HG03108 (cell line): Measurements from ENCODE around the gene VMO1.
A peak's percentile ranks its signal among the peaks of the same experiment; 100 is the strongest.

Experiments
- ATAC-seq: cut with Tn5 transposase; IDR thresholded peaks from one replicate; pipeline ENCODE4 v1.9.1; 2021; ENCODE audit warnings: moderate library complexity; ENCODE audit not compliant: unreplicated experiment

Gene VMO1

DNA sequence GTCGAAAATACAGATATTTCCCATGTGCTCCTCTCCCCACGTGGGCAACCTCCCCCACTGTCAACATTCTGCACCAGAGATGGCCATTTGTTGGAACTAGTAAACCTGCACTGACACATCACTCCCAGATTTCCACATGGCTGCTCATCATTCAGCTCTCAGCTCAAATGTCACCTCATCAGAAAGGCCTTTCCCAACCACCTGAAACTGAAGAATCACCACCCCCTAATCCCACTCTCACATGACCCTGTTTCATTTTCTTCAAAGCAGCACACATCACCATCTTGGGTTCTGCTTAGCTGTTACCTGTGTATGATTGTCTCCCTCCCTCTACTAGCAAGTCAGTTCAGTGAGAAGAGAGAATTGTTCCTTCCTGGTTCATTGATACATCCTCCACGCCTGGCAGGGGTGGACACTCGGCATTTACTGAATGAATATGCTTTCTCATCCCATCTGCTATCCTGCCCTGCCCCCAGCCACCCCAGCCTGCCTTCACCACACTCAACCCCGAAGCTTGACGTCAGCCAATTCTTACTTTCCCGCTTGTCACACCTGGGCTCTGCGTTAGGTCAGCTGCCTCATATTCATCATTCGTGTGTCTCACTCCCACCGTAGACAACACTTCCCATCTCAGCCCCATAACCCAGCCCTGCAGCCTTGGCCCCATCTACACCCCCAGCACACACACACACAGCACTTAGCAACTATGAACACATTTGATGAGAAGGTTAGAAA, 14.5 kb upstream of the VMO1 start:
- ATAC-seq = no peak

DNA sequence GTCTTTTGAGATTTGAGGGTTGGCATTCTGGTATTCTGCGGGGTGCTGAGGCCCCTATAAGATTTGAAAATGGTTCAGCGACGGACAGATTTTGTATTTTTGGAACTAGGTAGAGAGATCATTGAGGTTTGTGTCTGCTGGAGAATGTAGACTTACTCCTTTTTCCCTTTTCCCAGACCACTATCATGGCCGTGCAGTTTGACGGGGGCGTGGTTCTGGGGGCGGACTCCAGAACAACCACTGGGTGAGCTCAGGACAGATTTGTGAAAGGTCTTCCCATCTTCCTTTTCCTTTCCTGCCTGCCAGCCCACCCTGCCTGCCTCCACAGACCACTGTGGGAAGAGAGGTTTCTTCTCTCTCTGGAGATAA, 10.4 kb upstream of the VMO1 start:
- no peak for ATAC-seq

DNA sequence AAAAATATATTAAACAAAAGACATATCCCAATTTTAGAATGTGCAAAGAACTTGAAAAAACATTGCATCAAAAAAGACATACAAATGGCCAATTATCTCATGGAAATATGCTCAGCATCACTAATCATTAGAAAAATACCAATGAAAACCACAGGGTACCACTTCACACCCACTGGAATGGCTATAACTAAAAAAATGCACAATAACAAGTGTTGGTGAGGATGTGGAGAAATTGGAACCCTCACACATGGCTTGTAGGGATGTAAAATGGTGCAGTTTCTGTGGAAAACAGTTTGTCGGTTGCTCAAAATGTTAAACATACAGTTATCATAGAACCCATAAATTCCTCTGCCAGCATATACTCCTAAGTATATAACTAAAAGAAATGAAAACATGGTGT, 9.0 kb upstream of the VMO1 start:
- no peak for ATAC-seq

DNA sequence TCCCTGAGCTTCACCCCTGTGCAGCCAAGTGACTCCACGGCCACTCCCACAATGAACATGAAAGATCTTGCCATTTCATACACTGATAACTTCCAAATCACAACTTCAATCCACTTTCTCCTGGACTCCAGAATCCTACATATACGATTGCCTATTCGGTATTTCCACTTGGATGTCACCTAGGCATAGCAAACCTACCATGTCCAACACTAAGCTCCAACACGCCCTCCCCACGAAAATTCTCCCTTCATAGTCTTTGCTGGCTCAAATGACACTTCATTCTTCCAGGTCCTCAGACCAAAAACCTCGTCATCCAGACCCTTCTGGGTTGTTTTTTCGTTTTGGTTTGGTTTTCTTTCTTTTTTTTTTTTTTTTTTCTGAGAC, 4.5 kb upstream of the VMO1 start:
- no peak for ATAC-seq

DNA sequence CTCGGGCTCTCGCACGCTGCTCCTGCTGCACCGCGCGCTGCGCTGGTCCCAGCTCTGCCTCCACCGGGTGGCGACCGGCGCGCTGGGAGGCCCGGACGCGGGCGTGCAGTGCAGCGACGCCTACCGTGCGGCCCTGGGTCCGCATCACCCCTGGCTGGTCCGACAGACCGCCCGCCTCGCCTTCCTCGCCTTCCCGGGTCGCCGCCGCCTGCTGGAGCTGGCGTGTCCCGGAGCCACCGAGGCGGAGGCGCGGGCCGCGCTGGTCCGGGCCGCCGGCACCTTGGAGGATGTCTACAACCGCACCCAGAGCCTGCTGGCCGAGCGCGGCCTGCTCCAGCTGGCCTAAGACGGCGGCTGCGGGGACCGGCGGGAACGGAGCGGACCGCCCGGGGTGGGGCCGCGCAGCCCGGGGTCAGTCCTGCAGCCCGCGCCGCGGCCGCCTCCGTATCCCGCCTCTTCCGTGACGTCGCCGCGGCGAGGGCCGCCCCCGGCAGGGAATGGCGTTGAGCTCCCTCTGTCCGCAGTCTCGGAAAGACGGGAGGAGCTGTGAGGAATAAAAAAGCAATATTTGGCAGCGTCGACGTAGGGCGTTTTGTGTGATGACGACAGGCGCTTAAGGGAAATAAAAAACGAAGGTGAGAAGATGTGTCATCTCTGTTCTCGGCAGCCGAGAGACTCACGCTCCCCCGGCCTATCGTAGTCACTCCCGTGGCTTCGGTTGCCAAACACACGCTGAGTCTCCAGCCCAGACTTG, 4.0 kb upstream of the VMO1 start:
- peak; percentile 83 for ATAC-seq

DNA sequence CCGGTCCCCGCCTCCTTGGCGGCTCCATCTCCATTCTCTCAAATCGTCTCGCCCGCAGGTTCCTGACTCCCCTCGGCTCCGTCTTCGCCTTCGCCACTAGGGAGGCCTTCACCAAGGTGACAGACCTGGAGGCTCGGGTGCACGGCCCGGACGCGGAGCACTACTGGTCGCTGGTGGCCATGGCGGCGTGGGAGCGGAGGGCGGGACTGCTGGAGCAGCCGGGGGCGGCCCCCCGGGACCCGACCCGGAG, 3.5 kb upstream of the VMO1 start:
- ATAC-seq = no peak

DNA sequence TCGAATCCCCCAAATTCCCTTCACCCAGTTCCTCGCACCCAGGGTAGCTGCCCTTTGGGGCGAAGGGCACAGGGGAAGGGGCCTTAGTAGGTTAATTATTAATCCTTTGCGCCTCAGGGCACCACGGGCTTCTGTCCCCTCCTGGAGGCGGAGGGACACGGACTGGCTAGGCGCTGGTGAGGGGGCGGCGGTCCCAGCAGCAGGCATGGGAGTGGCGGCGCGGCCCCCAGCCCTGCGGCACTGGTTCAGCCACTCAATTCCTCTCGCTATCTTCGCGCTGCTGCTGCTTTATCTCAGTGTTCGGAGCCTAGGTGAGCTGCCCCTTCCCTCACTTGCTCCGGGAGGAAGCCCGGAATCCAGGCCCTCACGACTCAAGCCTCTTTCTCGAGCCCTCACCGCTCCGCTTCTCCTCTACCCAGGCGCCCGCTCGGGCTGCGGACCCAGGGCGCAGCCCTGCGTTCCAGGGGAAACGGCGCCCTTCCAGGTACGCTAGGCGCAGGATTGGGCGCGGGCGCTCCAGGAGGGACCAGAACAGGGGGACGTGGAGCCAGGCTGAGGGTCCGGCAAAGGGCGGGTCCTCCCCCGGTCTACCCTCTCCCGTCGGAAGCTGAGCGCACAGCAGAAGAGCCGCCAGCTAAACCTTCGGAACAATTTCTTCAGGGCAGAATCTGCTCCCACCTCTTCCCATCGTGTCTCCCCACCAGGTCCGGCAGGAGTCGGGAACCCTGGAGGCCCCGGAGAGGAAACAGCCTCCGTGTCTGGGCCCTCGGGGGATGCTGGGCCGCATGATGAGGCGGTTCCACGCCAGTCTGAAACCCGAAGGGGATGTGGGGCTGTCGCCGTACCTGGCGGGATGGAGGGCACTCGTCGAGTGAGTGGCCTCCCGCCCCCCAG, 2.9 kb upstream of the VMO1 start, which contains the start of gene GLTPD2:
TSS of gene GLTPD2 (plus strand) at position 158 of the 894 bp plus-strand sequence. CDS start at position 206, 48 bp downstream.
- peak; percentile 6 for ATAC-seq

DNA sequence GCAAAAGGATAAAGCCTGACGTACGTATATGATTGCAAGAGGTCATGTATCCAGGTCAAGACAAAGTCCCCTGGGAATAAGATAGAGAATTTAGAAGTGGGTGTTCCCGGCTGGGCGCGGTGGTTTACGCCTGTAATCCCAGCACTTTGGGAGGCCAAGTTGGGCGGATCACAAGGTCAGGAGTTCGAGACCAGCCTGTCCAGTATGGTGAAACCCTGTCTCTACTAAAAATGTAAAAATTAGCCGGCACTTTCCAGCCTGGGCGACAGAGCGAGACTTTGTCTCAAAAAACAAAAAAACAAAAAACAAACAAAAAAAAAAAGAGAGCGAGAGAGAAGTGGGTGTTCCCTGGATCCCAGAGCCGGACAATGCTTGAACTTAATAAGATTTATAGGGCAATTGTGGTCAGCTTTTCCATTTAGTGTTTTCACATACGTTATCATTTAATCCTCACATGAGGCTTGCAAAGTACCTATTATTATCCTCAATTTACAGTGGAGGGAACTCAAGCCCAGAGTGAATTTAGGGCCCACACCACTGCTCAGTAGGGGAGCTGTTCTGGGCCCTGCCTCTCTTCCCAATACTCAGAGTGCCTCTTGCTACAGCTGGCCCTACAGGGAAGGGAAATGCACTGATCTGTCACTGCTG, 2.1 kb upstream of the VMO1 start:
- no peak for ATAC-seq

DNA sequence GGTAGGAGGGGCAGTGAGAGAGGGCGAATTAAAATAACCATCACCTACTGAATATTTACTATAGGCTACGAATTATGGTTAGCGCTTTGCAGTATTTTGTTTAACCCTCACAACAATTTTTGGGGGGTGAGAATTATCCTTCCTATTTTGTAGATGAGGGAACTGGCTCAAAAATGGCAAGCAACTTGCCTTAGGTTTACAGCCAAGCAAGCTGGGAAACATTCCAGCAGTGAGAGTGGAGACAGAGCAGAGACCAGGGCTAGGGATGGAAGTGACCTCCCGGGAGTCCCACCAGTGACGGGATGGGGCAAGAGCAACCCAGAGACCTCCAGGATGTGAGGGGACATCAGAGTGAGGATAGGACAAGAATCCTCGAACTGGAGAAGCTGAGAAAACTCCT, 352 bp upstream of the VMO1 start:
- ATAC-seq = no peak

DNA sequence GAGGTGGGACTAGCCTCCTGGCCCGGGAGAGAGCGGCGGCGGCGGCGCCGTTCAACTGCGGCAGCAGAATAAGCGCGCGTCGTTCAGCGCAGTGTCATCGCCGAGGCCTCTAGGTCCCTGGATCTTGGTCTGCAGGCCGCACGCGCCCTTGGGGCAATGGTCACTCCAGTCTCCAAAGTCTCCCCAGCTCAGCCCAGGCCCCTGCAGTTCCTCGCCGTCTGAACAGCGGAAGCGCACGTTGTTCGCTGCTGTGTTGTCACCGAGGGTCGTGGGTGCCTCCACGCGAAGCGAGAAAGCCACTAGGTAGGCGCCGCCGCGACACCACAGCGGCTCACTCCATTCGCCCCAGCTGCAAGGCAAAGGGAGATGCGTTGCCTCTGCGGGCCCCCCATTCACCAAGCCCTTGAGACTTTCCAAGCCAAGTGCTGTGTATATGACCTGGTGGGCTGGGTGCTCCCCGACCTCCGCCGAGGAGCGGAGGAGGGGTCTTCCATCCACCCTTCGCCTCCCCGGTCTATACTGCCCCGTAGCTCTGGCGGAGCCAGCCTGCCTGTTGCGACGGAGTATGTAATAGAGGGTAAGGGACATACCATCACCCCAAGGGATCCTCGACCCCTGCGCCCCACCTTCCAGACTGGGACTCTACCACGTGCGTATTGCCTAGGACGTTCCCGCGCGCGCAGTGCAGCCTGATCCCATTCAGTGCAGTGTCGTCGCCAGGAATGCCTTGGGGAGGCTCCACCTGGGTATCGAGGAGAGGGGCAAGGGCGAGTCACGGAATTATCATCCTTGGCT, 656 bp downstream of the VMO1 start:
- no peak for ATAC-seq

DNA sequence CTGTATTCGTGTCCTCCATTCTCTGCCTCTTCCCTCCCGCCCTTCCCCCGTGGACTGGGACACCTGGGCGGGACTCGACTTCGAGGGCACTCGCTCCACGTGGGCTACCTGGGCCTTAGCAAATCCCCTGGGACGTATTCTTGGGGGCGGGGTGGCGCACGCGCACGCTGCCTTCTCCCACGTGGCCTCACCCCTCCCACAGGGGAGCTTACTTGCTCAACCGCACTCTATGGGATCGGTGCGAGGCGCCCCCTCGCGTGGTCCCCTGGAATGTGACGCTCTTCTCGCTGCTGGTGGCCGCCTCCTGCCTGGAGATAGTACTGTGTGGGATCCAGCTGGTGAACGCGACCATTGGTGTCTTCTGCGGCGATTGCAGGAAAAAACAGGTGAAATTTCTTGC, 3.5 kb downstream of the VMO1 start:
- ATAC-seq = no peak

DNA sequence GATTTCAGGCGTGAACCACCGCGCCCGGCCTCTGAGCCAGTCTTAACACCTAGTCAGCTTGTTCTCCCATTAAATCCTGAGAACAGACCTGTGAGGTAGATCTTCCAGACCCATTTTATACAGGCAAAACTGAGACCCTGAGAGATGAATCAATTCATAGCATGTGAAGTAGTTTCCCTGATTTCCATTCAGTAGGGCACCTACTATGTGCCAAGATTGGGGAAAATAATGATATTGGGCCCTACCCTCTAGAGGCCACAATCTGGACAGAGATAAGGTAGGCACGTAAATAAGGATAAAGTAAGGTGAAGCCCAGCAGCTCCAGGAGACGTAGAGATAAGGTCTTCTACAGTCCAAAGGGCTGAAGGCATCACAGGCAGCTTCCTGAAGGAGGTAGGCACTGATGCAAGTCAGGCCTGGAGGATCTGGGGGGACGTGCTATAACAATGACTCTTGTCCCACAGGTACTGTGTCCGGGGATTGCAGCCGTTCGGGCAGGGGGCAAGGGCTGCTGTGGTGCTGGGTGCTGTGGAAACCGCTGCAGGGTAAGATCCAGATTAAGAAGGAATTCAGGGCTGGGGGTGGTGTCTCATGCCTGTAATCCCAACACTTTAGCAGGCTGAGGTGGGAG, 5.7 kb downstream of the VMO1 start:
- no peak for ATAC-seq

DNA sequence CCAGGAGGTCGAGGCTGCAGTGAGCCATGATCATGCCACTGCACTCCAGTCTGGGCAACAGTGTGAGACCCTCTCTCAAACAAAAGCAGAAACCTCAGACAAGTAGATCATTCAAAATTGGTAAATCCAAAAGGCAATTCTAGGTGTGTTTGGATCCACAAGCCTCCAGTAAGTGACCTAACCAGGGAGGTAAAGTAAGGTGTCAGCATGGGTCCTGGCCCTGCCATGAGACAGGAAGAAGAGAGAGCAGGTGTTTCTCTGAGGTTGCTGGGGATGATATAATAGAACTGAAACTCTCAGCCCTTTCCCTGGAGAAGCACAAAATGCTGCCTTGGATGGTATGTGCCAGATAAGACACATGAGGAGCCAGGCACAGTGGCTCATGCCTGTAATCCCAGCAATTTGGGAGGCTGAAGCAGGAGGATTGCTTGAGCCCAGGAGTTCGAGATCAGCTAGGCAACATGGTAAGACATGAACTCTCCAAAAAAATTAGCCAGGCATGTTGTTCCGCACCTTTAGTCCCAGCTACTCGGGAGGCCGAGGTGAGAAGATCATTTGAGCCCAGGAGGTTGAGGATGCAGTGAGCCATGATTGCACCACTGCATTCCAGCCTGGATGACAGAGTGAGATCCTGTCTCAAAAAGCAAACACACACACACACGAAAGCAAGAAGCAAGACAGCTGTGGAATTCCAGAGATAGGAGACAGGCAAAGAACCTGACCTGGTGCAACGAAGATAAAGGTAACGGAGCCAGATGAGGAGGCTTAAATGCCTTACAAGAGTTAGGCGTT, 8.0 kb downstream of the VMO1 start:
- no peak for ATAC-seq

DNA sequence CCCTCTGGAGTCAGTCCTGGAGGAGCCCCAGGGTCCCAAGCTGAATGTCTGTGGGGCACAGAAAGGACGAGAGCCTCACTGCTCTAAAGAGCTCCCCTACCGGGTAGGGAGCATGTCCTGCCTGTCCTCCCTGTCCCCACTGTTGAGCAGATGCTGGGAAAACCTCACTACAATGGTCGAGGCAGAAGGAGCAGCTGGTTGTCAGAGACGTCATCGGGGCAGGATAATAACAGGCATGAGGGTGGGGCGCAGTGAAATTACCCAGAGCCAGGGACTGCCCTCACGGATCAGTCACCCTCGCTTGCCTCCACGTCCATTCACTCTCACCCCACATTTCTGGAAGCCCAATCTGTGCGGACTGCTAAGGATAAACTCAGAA, 13.9 kb downstream of the VMO1 start:
- ATAC-seq = no peak

DNA sequence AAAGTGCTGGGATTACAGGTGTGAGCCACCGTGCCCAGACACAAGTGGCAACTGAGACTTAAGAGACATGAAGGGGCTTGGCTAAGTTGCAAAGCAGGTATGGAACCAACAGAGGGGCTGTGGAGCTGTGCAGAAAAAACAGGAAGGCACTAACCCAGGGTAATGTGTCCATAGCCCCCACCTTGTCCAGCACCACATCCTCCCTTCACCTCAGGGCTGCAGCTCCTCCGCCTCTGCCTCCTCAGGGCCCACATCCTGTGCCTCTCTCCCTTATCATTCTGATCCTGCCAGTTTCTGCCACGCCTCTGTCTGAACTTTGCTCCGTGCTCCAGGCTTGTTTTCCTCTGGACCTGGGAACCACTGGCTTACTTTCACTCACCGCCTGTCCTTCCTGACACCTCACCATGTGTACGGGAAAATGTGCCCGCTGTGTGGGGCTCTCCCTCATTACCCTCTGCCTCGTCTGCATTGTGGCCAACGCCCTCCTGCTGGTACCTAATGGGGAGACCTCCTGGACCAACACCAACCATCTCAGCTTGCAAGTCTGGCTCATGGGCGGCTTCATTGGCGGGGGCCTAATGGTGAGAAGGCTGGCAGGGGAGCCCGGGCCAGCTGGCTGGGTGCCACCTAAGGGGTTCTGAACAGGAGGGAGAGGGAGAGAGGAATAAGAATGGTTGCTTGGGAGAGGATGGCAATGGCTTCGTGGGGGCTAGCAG, 14.5 kb downstream of the VMO1 start, which contains the start of gene TM4SF5:
TSS of gene TM4SF5 (plus strand) at position 368 of the 716 bp plus-strand sequence. CDS start at position 405, 37 bp downstream.
- no peak for ATAC-seq

DNA sequence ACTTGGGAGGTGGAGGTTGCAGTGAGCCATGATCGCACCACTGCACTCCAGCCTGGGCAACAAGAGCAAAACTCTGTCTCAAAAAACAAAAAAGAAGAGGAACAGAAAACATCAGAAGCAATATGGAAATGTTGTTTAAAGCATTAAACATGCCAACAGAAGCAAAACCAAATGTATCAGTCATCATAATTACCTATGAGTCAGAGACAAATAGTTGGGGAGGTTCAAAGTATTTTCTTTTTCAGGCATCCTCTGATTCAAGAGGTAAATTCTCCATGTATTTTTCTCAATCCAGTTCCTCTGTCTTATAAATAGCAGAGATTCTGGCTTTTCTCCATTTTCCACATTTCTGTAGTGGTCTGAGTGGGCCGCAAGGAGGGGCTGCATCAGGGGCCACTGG, 16.5 kb downstream of the VMO1 start:
- ATAC-seq = no peak

DNA sequence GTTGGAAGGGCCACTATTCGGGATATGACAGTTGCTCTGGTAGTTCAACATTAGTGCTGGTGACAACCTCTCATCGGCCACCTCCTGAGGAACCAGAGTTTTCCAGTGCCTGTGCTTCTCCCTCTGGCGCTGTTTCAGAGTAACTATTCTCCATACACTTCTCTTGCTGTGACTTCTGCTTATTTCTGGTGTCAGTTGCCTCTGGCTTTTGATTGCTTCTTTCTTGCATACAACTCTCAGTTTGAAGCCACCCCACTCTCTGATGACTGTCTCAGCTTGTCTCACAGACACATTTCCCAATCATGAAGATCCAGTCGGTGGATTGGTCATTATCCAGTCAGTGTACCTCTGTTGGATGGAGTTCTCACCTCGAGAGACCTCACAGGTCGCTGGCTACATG, 17.9 kb downstream of the VMO1 start:
- no peak for ATAC-seq

DNA sequence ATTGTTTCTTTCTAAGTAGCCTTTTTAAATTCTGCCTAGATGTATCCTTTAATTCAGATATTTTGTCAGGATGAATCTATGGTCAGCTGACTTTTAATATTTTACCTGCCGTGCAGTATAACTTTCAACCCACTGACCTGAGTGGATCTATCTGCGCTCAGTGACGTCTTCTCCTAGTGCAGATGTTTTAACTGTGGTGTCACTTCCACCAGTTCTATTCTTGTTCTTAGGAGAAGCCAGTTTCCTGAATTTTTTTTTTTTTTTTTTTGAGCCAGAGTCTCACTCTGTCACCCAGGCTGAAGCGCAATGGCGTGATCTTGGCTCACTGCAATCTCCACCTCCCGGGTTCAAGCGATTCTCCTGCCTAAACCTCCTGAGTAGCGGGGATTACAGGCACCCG, 19.4 kb downstream of the VMO1 start:
- ATAC-seq = no peak

DNA sequence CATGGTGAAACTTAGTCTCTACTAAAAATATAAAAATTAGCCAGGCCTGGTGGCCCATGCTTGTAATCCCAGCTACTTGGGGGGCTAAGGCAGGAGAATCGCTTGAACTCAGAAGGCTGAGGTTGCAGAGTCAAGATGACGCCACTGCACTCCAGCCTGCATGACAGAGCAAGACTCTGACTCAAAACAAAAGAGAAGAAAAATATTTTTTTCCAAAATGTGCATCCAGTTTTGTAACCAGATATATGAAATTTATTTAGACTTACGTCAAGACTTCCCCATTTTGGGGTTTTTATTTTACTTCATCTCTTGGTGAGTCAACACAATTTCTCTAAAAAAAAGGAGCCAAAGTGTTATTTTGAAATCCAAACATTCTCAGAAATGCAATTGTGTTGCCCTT, 20.0 kb downstream of the VMO1 start:
- ATAC-seq = no peak
